Measurements from ENCODE around the gene MACROD2. TPM values are rescaled to one million over a fixed set of nuclear protein-coding genes. Genes with fewer than 3 reads are reported as not detected.

Gene MACROD2
- total RNA-seq, 5 donors from 2014 or later (not counting 1 experiment from before 2014, with no cell fraction given): 0.23 to 1.3 (median 0.51) TPM; not detected in 2

- Histone ChIP-seq H3K27ac (ENCODE audit: low read length) (no peak overlapping the region), H3K9me3 (no peaks in the 10 kb centered on the region), H3K36me3 (ENCODE audit: control insufficient read depth in 2 of 2, extremely low read depth in 1 of 2, insufficient read depth in 1 of 2, low read length in 1 of 2) (no peaks in the 10 kb centered on the region), H3K27me3 (replicated peaks in 1 of 2; ENCODE audit: control insufficient read depth in 2 of 2, extremely low read depth in 1 of 2, insufficient read depth in 2 of 2, low read length in 1 of 2) (no peaks in the 10 kb centered on the region), H3K4me3 (ENCODE audit: control insufficient read depth in 1 of 2, extremely low read depth in 1 of 2, low read length in 1 of 2) (no peak overlapping the region), H3K4me1 (ENCODE audit: control insufficient read depth in 1 of 2, extremely low read depth in 1 of 2, insufficient read depth in 2 of 2, low read length in 2 of 2) (no peaks in the 10 kb centered on the region)
- Mint-ChIP-seq H3K27me3 (no peaks in the 10 kb centered on the region), H3K4me1 (peaks cover 0 to 4% (median 0%) of the 10 kb centered on the region in 3 donors), H3K27ac (no peak overlapping the region), H3K36me3 (no peaks in the 10 kb centered on the region), H3K9me3 (peaks cover 8 to 17% (median 11%) of the 10 kb centered on the region in 3 donors), H3K4me3 (no peak overlapping the region)
- no peak for ATAC-seq (replicated peaks in 1 of 4)
- POLR2A ChIA-PET: no interaction called here
- DNase-seq: no peak
- CTCF ChIA-PET: no interaction called here
- WGBS (ENCODE audit: insufficient coverage): 95% methylated on average over 3 of the region's 4 CpGs
Observed at GRCh38 chr20:15890407-15890982, 1895.2 kb downstream of the MACROD2 start.

- no peaks in the 10 kb centered on the region for H3K9me3 ChIP-seq
- Mint-ChIP-seq H3K4me1 (peaks cover 0 to 8% (median 0%) of the 10 kb centered on the region in 3 donors), H3K4me3 (no peak overlapping the region), H3K36me3 (no peaks in the 10 kb centered on the region), H3K27me3 (no peaks in the 10 kb centered on the region), H3K9me3 (peaks cover 0 to 17% (median 5%) of the 10 kb centered on the region in 3 donors), H3K27ac (no peak overlapping the region)
- no peak overlapping the region for H3K4me3 ChIP-seq (ENCODE audit: control insufficient read depth in 1 of 2, extremely low read depth in 1 of 2, low read length in 1 of 2)
- ATAC-seq (replicated peaks in 1 of 4) (no peak), DNase-seq (no peak)
- no peak overlapping the region for H3K27ac ChIP-seq (ENCODE audit: low read length)
- H3K36me3 ChIP-seq (ENCODE audit: control insufficient read depth in 2 of 2, extremely low read depth in 1 of 2, insufficient read depth in 1 of 2, low read length in 1 of 2): no peaks in the 10 kb centered on the region
- no peaks in the 10 kb centered on the region for H3K4me1 ChIP-seq (ENCODE audit: control insufficient read depth in 1 of 2, extremely low read depth in 1 of 2, insufficient read depth in 2 of 2, low read length in 2 of 2)
- no peaks in the 10 kb centered on the region for H3K27me3 ChIP-seq (replicated peaks in 1 of 2; ENCODE audit: control insufficient read depth in 2 of 2, extremely low read depth in 1 of 2, insufficient read depth in 2 of 2, low read length in 1 of 2)
- 96% methylated on average over 4 of the region's 5 CpGs for WGBS (ENCODE audit: insufficient coverage)
- CTCF ChIA-PET: no interaction called here
- POLR2A ChIA-PET: no interaction called here
Observed at GRCh38 chr20:15895126-15895525, 1899.8 kb downstream of the MACROD2 start.

GRCh38 chr20:15895560-15896084 lies 1900.3 kb downstream of the MACROD2 start:
- H3K4me1 ChIP-seq (ENCODE audit: control insufficient read depth in 1 of 2, extremely low read depth in 1 of 2, insufficient read depth in 2 of 2, low read length in 2 of 2): no peaks in the 10 kb centered on the region
- Mint-ChIP-seq H3K4me1 (peaks cover 0 to 8% (median 0%) of the 10 kb centered on the region in 3 donors), H3K27ac (no peak overlapping the region), H3K36me3 (no peaks in the 10 kb centered on the region), H3K9me3 (peaks cover 0 to 17% (median 5%) of the 10 kb centered on the region in 3 donors), H3K4me3 (no peak overlapping the region), H3K27me3 (no peaks in the 10 kb centered on the region)
- ATAC-seq (replicated peaks in 1 of 4): peak in 1 of 4 experiments; percentile 36
- H3K4me3 ChIP-seq (ENCODE audit: control insufficient read depth in 1 of 2, extremely low read depth in 1 of 2, low read length in 1 of 2): no peak overlapping the region
- no peaks in the 10 kb centered on the region for H3K9me3 ChIP-seq
- no CpG with 5 or more reads among the region's 6 CpGs for WGBS (ENCODE audit: insufficient coverage)
- DNase-seq: peak in 1 of 35 experiments; percentile 1
- ChIA-PET POLR2A (no interaction called here), CTCF (no interaction called here)
- H3K27me3 ChIP-seq (replicated peaks in 1 of 2; ENCODE audit: control insufficient read depth in 2 of 2, extremely low read depth in 1 of 2, insufficient read depth in 2 of 2, low read length in 1 of 2): no peaks in the 10 kb centered on the region
- no peak overlapping the region for H3K27ac ChIP-seq (ENCODE audit: low read length)
- no peaks in the 10 kb centered on the region for H3K36me3 ChIP-seq (ENCODE audit: control insufficient read depth in 2 of 2, extremely low read depth in 1 of 2, insufficient read depth in 1 of 2, low read length in 1 of 2)

GRCh38 chr20:15899967-15900366 lies 1904.7 kb downstream of the MACROD2 start:
- H3K36me3 Mint-ChIP-seq: no peaks in the 10 kb centered on the region
- POLR2A ChIA-PET: no interaction called here
- H3K27me3 Mint-ChIP-seq: no peaks in the 10 kb centered on the region
- ATAC-seq (replicated peaks in 1 of 4) (no peak), DNase-seq (no peak)
- H3K4me3 ChIP-seq (ENCODE audit: control insufficient read depth in 1 of 2, extremely low read depth in 1 of 2, low read length in 1 of 2): no peak overlapping the region
- WGBS (ENCODE audit: insufficient coverage): no CpG with 5 or more reads among the region's 4 CpGs
- peaks cover 8 to 10% (median 9%) of the 10 kb centered on the region in 3 donors for H3K9me3 Mint-ChIP-seq
- H3K4me3 Mint-ChIP-seq: no peak overlapping the region
- peaks cover 0 to 8% (median 0%) of the 10 kb centered on the region in 3 donors for H3K4me1 Mint-ChIP-seq
- no peak overlapping the region for H3K27ac Mint-ChIP-seq
- H3K4me1 ChIP-seq (ENCODE audit: control insufficient read depth in 1 of 2, extremely low read depth in 1 of 2, insufficient read depth in 2 of 2, low read length in 2 of 2): no peaks in the 10 kb centered on the region
- CTCF ChIA-PET: no interaction called here
- H3K27ac ChIP-seq (ENCODE audit: low read length): no peak overlapping the region
- H3K27me3 ChIP-seq (replicated peaks in 1 of 2; ENCODE audit: control insufficient read depth in 2 of 2, extremely low read depth in 1 of 2, insufficient read depth in 2 of 2, low read length in 1 of 2): no peaks in the 10 kb centered on the region
- no peaks in the 10 kb centered on the region for H3K9me3 ChIP-seq
- no peaks in the 10 kb centered on the region for H3K36me3 ChIP-seq (ENCODE audit: control insufficient read depth in 2 of 2, extremely low read depth in 1 of 2, insufficient read depth in 1 of 2, low read length in 1 of 2)

- H3K4me1 Mint-ChIP-seq: peaks cover 0 to 4% (median 0%) of the 10 kb centered on the region in 3 donors
- ChIA-PET POLR2A (no interaction called here), CTCF (no interaction called here)
- Histone ChIP-seq H3K36me3 (ENCODE audit: control insufficient read depth in 2 of 2, extremely low read depth in 1 of 2, insufficient read depth in 1 of 2, low read length in 1 of 2) (no peaks in the 10 kb centered on the region), H3K9me3 (no peaks in the 10 kb centered on the region), H3K27ac (ENCODE audit: low read length) (no peak overlapping the region), H3K27me3 (replicated peaks in 1 of 2; ENCODE audit: control insufficient read depth in 2 of 2, extremely low read depth in 1 of 2, insufficient read depth in 2 of 2, low read length in 1 of 2) (no peaks in the 10 kb centered on the region), H3K4me1 (ENCODE audit: control insufficient read depth in 1 of 2, extremely low read depth in 1 of 2, insufficient read depth in 2 of 2, low read length in 2 of 2) (no peaks in the 10 kb centered on the region), H3K4me3 (ENCODE audit: control insufficient read depth in 1 of 2, extremely low read depth in 1 of 2, low read length in 1 of 2) (no peak overlapping the region)
- no peak overlapping the region for H3K4me3 Mint-ChIP-seq
- peaks cover 7 to 9% (median 8%) of the 10 kb centered on the region in 3 donors for H3K9me3 Mint-ChIP-seq
- H3K27me3 Mint-ChIP-seq: no peaks in the 10 kb centered on the region
- no CpG with 5 or more reads among the region's 1 CpG for WGBS (ENCODE audit: insufficient coverage)
- no peak for DNase-seq
- no peaks in the 10 kb centered on the region for H3K36me3 Mint-ChIP-seq
- ATAC-seq (replicated peaks in 1 of 4): no peak
- no peak overlapping the region for H3K27ac Mint-ChIP-seq
Observed at GRCh38 chr20:15900443-15900842, 1905.1 kb downstream of the MACROD2 start.

GRCh38 chr20:15902493-15902892 lies 1907.2 kb downstream of the MACROD2 start:
- no peak overlapping the region for H3K4me3 ChIP-seq (ENCODE audit: control insufficient read depth in 1 of 2, extremely low read depth in 1 of 2, low read length in 1 of 2)
- no peak overlapping the region for H3K4me3 Mint-ChIP-seq
- H3K27ac ChIP-seq (ENCODE audit: low read length): no peak overlapping the region
- ATAC-seq (replicated peaks in 1 of 4): no peak
- POLR2A ChIA-PET: no interaction called here
- no peaks in the 10 kb centered on the region for H3K36me3 ChIP-seq (ENCODE audit: control insufficient read depth in 2 of 2, extremely low read depth in 1 of 2, insufficient read depth in 1 of 2, low read length in 1 of 2)
- no peaks in the 10 kb centered on the region for H3K4me1 ChIP-seq (ENCODE audit: control insufficient read depth in 1 of 2, extremely low read depth in 1 of 2, insufficient read depth in 2 of 2, low read length in 2 of 2)
- H3K9me3 Mint-ChIP-seq: peaks cover 8 to 13% (median 9%) of the 10 kb centered on the region in 3 donors
- no peak for DNase-seq
- H3K27me3 Mint-ChIP-seq: no peaks in the 10 kb centered on the region
- CTCF ChIA-PET: no interaction called here
- no peaks in the 10 kb centered on the region for H3K9me3 ChIP-seq
- no peaks in the 10 kb centered on the region for H3K4me1 Mint-ChIP-seq
- H3K36me3 Mint-ChIP-seq: no peaks in the 10 kb centered on the region
- no peaks in the 10 kb centered on the region for H3K27me3 ChIP-seq (replicated peaks in 1 of 2; ENCODE audit: control insufficient read depth in 2 of 2, extremely low read depth in 1 of 2, insufficient read depth in 2 of 2, low read length in 1 of 2)
- H3K27ac Mint-ChIP-seq: no peak overlapping the region
- WGBS (ENCODE audit: insufficient coverage): 81% methylated on average over 9 of the region's 9 CpGs

Data from T-cell (primary cell).